ENCODE data around the gene ZP3.
"Not testable (repeated sequence)": the region's sequence is repeated elsewhere in the genome, so short reads cannot be mapped to it uniquely, and the experiment has no call there.

Gene ZP3

DNA sequence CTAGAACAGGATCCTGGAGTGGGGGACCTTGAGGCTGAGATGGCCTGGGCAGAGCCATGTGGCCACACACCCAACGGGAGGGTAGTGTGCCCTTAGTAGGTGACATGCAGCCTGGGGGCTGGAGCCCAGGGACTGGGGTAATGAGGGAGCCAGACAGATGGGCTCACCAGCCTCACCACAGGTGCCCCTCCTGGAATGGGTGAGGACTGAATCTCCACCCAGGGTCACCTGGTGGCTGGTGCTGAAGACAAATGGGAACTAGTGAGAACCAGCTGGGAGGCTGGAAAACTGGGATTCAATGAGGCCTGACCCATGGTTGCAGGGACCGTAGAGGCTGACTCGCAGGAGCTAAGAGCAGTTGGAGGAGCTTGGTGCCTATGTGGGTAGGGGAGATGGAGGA is 6.1 kb downstream of the ZP3 start:
- in situ Hi-C loops (cut with MboI; ENCODE audit: low pct_unique_long_range_greater_than_20kb, low sequenced_read_pairs) = no loop called here
- DNase-seq = no peak

DNA sequence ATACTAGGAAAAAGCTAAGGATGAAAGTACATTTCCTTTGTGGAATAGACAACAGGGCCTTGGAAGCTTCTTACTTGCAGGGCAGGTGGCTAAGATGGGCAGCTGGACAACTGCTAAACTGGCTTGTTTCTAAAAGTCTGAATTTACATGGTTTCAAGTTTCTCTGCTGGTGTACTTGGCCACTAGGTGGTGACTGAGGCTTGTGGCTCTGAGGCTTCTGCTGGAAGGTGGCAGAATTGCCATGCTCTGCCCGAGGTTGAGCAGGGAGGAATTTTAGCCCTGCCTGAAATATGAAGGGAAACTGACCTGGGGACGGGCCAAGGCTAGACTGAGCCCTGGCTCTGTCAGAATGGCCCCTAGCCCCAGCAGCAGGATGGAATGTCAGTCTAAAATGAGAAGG is 13.1 kb downstream of the ZP3 start:
- in situ Hi-C loops (cut with MboI; ENCODE audit: low pct_unique_long_range_greater_than_20kb, low sequenced_read_pairs) = not testable (repeated sequence)

DNA sequence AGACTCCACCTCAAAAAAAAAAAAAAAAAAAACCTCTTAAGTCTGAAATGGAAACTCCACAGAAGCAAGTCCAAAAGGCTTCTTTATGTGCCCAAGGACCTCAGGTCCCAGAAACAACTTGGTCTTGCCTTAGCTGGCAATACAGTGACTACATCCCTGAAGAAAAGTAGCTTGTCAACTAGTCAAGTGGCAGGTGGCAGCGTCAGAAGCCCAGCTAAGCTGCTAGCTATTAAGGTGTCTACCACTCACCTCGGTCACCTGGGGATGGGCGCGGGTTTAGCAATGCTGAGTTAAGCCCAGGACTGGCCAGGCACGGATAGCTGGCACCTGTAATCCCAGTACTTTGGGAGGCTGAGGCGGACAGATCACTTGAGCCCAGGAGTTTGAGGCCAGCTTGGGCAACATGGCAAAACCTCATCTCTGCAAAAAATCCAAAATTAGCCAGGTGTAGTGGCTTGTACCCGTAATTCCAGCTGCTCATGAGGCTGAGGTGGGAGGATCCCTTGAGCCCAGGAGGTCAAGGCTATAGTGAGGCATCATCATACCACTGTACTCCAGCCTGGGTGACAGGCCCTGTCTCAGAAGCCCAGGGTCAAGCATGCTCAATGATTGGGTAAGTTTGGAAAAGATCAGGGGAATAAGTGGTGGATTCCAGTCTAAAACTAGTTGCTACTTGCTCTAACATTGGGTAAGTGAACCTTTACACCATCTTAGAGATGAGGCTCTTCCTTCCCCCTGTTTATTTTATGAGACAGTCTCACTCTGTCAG is 14.6 kb downstream of the ZP3 start:
- in situ Hi-C loops (cut with MboI; ENCODE audit: low pct_unique_long_range_greater_than_20kb, low sequenced_read_pairs); DNase-seq: not testable (repeated sequence)

More for the DNA sequence above, 13.1 kb downstream of the ZP3 start:
- peak; percentile 62 for DNase-seq

DNA sequence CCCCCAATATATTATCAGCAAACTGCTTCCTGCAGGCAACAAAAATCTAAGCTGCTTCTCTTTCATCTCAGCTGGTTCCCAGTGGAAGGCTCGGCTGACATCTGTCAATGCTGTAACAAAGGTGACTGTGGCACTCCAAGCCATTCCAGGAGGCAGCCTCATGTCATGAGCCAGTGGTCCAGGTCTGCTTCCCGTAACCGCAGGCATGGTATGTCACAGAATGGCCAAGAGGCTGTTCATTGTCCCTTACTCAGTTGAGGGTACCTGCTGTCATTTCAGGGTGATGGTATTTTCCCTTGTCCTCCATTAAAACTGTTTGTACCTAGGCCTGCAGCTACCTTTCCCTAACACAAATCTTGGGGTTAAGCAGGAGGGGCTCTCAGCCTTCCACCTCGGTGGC is 15.7 kb downstream of the ZP3 start:
- DNase-seq; in situ Hi-C loops (cut with MboI; ENCODE audit: low pct_unique_long_range_greater_than_20kb, low sequenced_read_pairs): not testable (repeated sequence)

DNA sequence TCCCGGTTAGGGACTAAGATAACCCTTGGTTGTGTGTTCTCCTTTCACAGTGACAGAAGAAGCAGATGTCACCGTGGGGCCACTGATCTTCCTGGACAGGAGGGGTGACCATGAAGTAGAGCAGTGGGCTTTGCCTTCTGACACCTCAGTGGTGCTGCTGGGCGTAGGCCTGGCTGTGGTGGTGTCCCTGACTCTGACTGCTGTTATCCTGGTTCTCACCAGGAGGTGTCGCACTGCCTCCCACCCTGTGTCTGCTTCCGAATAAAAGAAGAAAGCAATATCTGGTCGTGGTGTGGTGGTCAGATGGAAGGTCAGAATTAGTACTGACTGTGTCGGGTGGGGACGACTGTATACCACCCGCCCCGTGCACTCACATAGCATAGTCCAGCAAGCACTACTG is 17.0 kb downstream of the ZP3 start:
- in situ Hi-C loops (cut with MboI; ENCODE audit: low pct_unique_long_range_greater_than_20kb, low sequenced_read_pairs); DNase-seq: not testable (repeated sequence)

DNA sequence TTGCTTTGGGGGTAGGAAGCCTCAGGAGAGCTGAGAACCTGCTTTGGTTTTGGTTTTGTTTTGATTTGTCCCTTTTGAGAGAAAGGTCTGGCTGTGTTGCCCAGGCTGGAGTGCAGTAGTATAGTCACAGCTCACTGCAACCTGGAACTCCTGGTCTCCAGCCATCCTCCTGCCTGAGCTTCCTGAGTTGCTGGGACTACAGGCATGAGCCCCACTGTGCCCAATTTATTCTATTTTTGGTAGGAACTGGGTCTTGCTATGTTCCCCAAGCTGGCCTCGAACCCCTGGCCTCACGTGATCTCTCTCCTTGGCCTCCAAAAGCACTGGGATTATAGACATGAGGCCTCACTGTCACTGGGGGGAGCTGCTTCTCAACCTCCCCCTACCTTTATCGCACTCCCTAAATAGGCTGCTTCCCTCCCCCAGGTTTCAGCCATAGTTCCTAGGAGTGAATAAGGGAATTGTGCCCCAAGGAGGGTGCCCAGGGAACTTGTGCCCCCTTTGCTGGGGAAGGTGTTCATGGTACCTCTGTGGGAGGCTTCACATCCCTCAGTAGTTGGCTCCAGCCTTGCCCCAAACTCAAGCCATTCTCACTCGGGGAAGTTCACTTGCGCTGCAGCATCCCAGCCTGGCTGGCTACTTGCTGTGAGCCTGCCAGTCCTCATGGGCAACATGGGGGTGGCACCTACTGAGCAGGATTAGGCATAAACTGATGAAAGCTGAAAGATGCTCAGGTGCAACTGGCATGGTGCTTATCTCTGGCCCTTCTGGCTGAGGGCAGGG is 18.1 kb downstream of the ZP3 start:
- in situ Hi-C loops (cut with MboI; ENCODE audit: low pct_unique_long_range_greater_than_20kb, low sequenced_read_pairs); DNase-seq: not testable (repeated sequence)

DNA sequence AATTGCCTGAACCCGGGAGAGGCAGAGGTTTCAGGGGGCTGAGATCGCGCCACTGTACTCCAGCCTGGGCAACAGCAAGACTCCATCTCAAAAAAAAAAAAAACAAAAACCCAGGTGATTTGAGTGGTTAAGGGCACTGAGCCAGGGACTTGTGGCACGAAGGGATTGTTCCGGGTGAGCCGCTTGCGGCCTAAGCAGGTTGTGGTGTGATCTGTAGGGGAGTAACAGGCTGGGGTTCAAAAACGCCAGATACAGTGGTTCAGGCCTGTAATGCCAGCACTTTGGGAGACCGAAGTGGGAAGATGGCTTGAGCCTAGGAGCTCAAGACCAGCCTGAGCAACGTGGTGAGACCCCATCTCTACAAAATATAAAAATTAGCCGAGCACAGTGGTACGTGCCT is 19.1 kb downstream of the ZP3 start:
- in situ Hi-C loops (cut with MboI; ENCODE audit: low pct_unique_long_range_greater_than_20kb, low sequenced_read_pairs); DNase-seq: not testable (repeated sequence)

DNA sequence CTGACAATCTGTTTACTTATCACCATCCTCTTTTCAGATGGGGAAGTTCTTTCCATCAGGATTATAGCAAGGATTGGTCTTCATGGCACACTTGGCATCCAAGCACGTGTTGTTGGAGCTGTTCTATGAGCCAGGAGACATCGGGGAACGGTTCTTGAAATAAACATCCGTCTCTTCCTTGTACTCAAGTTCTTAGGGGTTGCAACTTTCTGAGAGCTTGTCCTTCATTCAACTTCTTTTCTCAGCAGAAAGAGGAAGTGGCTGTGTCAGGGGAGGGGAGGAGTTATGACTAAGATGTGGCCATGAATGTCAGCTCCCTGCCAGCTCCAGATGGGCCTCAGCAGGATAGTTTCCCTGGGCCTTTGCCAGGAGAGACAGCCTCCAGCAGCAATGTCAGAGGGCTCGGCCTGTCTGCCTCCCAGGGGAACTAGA is 20.8 kb downstream of the ZP3 start:
- peak; percentile 89 for DNase-seq
- in situ Hi-C loops (cut with MboI; ENCODE audit: low pct_unique_long_range_greater_than_20kb, low sequenced_read_pairs) = not testable (repeated sequence)

DNA sequence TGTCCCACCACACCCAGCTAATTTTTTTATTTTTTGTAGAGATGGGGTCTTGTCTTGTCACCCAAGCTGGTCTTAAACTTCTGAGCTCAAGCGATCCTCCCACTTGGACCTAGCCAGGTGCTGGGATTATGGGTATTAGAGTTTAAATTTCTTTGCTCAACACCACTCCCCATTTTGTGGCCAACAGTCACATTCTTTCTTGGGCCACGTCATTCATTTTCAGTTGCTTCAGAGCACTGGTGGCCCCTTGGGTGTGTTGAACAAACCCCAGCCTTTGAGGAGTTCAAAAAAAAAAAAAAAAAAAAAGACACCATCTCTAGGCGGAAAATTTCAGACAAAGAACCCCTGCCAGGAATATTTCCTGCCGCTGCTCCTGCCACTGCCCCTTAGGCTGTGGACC is 32.3 kb downstream of the ZP3 start:
- DNase-seq; in situ Hi-C loops (cut with MboI; ENCODE audit: low pct_unique_long_range_greater_than_20kb, low sequenced_read_pairs): not testable (repeated sequence)

DNA sequence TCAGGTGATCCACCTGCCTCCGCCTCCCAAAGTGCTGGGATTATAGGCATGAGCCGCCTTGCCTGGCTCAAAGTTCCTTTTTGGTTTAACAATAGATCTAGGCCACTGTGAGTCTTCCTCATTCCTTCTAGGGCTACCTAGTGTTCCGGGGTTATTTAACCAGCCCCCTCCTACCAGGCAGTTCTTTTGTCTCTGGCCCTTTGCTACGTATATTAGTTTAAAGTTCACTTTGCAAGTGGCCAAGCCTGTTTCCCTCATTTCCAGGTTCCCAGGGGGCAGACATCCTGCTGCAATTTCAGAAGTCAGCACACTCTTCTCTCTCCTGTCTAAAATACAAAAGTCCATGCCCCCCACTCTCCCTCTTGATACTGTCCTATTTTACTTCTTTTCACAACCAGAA is 33.8 kb downstream of the ZP3 start:
- in situ Hi-C loops (cut with MboI; ENCODE audit: low pct_unique_long_range_greater_than_20kb, low sequenced_read_pairs); DNase-seq: not testable (repeated sequence)

DNA sequence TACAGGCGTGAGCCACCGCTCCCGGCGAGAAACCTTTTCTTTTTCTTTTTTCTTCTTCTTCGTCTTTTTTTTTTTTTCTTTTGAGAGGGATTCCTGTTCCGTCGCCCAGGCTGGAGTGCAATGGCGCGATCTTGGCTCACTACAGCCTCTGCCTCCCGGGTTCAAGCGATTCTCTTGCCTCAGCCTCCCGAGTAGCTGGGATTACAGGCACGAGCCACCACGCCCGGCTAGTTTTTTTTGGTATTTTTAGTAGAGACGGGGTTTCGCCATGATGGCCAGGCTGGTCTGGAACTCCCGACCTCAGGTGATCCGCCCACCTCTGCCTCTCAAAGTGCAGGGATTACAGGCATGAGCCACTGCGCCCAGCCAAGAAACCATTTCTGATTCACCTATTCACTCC is 36.0 kb downstream of the ZP3 start:
- in situ Hi-C loops (cut with MboI; ENCODE audit: low pct_unique_long_range_greater_than_20kb, low sequenced_read_pairs) = not testable (repeated sequence)

DNA sequence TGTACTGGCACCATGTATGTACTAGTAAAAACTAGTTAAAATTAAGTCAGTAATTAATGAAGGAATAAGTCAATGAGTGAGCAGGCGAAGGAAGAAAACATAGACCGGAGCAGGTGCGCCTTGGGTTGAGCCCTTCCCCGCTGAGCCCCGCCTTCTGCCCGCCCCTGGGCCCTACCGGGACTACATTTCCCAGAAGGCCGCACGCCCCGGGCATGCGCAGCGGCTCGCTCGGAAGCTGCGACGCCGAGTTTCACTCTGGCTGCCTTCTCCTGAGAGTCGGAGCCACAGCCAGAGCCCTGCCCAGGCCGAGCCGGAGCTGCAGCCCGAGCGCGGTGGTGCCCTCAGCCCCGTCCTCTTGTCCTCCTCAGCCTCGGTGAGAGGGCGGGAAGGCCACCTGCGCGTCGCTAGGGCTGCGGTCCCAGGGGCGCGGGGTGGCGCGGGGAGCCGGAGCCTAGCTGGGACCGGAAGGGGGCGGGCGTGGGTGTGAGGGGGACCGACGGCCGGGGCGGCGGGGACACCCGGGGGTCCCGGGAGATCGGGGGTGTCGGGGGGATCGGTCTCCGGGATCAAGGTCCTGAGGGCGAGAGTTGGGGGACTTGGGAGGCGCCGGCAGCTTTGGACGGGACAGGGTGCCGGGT is 36.8 kb downstream of the ZP3 start, which contains the start of gene DTX2:
DTX2 (plus strand) TSS at position 246 of the 638 bp plus-strand sequence. CDS start 18,801 bp downstream, outside the sequence.
- in situ Hi-C loops (cut with MboI; ENCODE audit: low pct_unique_long_range_greater_than_20kb, low sequenced_read_pairs); DNase-seq: not testable (repeated sequence)

More for the DNA sequence above, 36.0 kb downstream of the ZP3 start:
- DNase-seq = not testable (repeated sequence)

DNA sequence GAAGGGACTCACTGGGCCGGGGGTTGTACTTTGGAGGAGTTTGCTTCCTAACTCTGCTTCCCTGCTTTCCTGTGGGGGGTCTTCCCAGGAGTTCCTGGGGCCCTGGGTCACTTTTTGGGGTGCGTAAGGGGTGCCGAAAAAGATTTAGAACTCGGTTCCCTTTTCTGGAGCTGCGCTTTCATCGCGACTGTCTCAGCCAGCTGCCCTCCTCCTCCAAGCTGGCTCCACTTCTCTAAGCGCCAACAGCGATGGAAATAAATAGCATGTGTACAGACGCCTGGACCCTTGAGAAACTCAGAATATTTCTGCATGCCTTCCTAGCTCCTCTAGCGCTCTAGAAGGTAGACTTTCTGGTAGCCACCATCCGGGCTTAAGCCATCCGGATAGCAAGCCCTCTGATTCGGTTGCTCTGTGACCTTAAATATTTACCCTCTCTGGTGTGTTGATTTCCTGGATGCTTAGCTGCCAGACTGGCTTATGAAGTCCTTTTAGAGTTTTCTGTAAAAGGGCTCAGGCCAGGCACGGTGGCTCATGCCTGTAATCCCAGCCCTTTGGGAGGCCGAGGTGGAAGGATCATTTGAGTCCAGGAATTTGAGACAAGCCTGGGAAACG is 37.6 kb downstream of the ZP3 start:
- DNase-seq; in situ Hi-C loops (cut with MboI; ENCODE audit: low pct_unique_long_range_greater_than_20kb, low sequenced_read_pairs): not testable (repeated sequence)

DNA sequence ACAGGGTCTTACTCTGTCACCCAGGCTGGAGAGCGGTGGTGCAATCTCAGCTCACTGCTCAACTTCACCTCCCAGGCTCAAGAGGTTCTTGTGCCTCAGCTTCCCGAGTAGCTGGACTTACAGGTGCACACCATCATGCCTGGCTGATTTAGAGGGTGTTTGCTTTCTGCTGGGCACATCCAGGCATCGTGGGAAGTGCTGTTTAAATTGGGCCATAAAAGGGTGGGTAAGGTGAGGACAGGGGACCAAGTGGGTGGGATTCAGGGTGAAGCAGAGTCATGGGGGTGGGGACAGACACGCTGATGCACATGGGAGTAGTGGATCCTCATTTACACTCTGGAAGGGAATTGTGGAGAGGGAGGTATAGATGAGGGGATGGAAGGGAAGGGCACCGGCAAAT is 40.2 kb downstream of the ZP3 start:
- in situ Hi-C loops (cut with MboI; ENCODE audit: low pct_unique_long_range_greater_than_20kb, low sequenced_read_pairs); DNase-seq: not testable (repeated sequence)

DNA sequence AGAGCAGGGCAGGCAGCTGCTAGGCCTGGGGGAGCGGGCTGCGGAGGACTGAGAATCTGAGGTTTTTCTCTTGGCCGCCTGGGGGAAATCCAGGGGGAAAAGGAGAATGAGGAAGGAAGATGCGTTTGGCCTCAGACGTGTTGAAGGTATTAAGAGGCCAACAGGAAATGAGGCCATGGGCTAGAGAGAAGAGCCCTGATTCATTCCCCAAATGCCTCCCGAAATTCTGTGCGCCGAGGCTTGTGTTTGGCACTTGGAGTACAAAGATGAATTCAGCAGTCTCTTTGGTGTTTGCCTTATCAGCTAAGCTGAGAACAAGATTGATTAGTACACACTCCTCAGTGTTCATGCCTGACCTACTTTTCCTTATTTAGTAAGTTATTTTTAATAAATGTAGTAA is 41.2 kb downstream of the ZP3 start:
- DNase-seq; in situ Hi-C loops (cut with MboI; ENCODE audit: low pct_unique_long_range_greater_than_20kb, low sequenced_read_pairs): not testable (repeated sequence)

DNA sequence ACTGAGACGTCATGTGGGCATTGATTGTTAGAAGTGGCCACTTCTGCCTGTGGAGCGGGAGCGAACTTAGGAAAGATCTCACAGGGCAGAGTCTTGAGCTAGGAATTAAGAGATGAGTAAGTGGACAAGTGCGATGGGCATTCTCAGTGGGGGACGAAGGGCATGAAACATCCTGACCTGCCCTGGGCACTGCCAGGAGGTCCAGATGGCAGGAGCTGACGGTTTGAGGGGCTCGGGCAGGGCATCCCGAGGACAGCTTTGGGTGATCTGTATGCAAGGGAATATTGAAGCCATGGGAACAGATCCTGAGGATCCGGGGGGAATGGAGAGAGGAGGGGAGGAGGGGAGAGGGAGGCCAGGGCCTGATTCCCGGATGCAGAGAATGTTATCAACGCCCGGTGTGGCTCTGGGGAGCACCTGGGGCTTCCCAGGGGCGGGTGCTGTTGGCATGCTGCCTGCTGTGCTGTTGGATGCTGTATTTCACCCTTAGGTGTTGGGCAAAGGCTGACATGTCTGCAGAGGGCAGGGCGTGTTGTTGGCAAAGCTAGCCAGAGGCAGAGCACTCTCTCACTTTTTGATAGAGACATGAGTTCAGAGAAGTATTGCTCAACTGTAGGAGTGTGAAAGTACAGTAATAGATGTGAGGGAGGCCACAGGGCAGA is 43.1 kb downstream of the ZP3 start:
- DNase-seq; in situ Hi-C loops (cut with MboI; ENCODE audit: low pct_unique_long_range_greater_than_20kb, low sequenced_read_pairs): not testable (repeated sequence)

DNA sequence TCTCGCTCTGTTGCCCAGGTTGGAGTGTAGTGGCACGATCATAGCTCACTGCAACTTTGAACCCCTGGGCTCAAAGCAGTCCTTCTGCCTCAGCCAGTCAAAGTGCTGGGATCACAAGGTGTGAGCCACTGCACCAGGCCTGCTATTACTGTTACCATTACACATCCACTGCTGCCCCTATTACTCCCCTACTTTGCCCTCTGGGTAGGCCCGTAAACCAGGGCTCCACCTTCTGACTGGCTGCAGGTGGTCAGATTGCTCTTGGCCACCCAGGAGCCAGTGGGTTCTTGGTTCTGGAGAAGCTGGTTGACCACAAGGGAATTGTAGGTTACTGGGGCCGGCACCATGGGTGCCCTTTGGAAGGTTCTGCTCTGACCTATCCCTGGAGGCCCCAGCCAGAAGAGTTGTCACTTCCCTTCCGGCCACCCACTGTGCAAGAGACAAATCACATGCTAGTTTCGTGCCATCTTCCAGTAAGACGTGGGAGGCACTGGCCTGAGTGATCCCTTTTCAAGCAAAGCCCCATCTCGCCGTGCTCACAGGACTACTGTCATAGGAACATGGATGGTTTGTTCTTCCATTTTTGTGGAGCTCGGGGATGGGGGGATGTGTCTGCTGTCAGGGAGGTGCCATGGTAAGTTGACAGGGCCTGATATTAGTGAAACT is 46.9 kb downstream of the ZP3 start:
- DNase-seq; in situ Hi-C loops (cut with MboI; ENCODE audit: low pct_unique_long_range_greater_than_20kb, low sequenced_read_pairs): not testable (repeated sequence)

DNA sequence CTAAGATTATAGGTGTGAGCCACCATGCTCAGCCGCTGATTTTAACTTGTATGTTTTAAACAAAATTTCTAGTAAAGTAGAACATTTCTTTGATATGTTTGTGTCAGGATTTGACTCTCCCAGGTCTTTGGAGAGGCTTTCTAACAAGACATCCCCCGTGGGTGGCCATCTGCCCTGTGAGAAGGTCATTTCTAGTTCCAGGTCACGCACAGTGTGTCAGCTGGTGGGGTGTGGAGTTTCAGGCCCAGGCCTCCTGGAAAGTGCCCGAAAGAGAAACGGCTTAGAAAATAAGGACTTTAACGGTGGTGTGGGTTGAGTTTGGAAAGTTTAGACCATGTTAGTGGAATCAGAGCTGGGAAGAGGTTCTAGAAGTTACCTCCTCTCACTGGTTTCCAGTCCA is 48.3 kb downstream of the ZP3 start:
- in situ Hi-C loops (cut with MboI; ENCODE audit: low pct_unique_long_range_greater_than_20kb, low sequenced_read_pairs); DNase-seq: not testable (repeated sequence)
